ENCODE data around the gene PPFIA1. TPM values are rescaled to one million over a fixed set of nuclear protein-coding genes. Genes with fewer than 3 reads are reported as not detected.

The PPFIA1 gene
- total RNA-seq: 54.1 and 56.4 TPM in 2 replicates
- long read RNA-seq, partial matches to known transcripts: 3 of 8 reads
- long read RNA-seq, other reads (novel, unspliced or antisense): 4 of 8 reads

GRCh38 chr11:70270104-70270876, at the start of gene PPFIA1:
PPFIA1 (plus strand) TSS chr11:70270690; CDS start chr11:70272173, 1,483 bp downstream.
- DNase-seq (ENCODE audit: low read depth, low spot score): peak; percentile 87
- Mint-ChIP-seq H3K27ac (ENCODE audit: unreplicated experiment) (peak within 1 kb of the TSS; percentile 83), H3K27me3 (ENCODE audit: low read depth) (peaks cover 44% of the 10 kb centered on the region), H3K4me3 (peak within 1 kb of the TSS; percentile 95), H3K9me3 (no peaks in the 10 kb centered on the region), H3K4me1 (peaks cover 31% of the 10 kb centered on the region), H3K36me3 (ENCODE audit: low read depth) (peaks cover 10% of the 10 kb centered on the region)
- TF ChIP-seq CTCF (conservative IDR thresholded peaks at IDR 0.05): no peak

DNA sequence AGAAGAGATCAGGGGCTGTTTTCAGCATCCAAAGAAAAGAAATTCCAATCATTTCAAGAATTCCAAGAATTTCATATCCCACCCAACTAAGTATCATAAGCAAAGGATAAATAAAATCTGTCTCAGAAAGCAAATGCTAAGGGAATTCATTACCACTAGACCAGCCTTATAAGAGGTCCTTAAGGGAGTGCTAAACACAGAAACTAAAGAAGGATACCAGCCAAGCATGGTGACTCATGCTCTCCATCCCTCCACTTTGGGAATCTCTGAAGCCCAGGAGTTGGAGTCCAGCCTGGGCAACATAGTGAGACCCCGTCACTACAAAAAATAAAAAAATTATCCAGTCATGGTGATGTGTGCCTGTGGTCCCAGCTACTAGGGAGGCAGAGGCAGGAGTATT, 49.6 kb upstream of the PPFIA1 start:
- TF ChIP-seq CTCF (conservative IDR thresholded peaks at IDR 0.05): no peak

GRCh38 chr11:70225681-70226177, 44.8 kb upstream of the PPFIA1 start:
- Mint-ChIP-seq H3K27me3 (ENCODE audit: low read depth) (peaks cover 6% of the 10 kb centered on the region), H3K4me1 (no peaks in the 10 kb centered on the region), H3K9me3 (no peaks in the 10 kb centered on the region), H3K4me3 (no peak overlapping the region), H3K27ac (ENCODE audit: unreplicated experiment) (no peak overlapping the region), H3K36me3 (ENCODE audit: low read depth) (no peaks in the 10 kb centered on the region)
- no peak for TF ChIP-seq CTCF (conservative IDR thresholded peaks at IDR 0.05)
- DNase-seq (ENCODE audit: low read depth, low spot score): no peak

More for the DNA sequence above, 49.6 kb upstream of the PPFIA1 start:
- Mint-ChIP-seq H3K9me3 (no peaks in the 10 kb centered on the region), H3K36me3 (ENCODE audit: low read depth) (no peaks in the 10 kb centered on the region), H3K4me3 (no peak overlapping the region), H3K27ac (ENCODE audit: unreplicated experiment) (no peak overlapping the region), H3K4me1 (no peaks in the 10 kb centered on the region), H3K27me3 (ENCODE audit: low read depth) (peaks cover 19% of the 10 kb centered on the region)
- DNase-seq (ENCODE audit: low read depth, low spot score): no peak

DNA sequence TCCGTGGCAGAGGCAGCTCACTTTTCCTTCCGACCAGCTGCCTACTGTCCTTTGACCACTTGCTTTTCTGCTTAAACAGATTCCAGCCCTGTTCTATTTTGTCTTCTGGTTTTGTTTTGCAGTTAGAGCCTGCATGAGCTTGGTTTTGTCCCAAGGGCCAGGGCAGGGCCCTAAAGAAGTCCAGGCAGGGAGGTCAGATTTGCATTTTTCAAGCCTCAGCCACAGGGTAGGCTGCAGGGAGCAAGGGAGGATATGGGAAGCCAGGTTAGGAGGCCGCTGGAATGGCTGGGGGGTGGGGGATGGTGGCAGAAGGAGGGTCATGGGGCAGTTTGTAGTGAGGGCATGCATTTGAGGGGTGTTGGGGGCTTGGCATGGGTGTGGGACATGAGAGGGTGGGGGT, 44.3 kb upstream of the PPFIA1 start:
- H3K4me3 Mint-ChIP-seq: no peak overlapping the region
- H3K4me1 Mint-ChIP-seq: no peaks in the 10 kb centered on the region
- TF ChIP-seq CTCF (conservative IDR thresholded peaks at IDR 0.05): no peak
- peaks cover 6% of the 10 kb centered on the region for H3K27me3 Mint-ChIP-seq (ENCODE audit: low read depth)
- no peaks in the 10 kb centered on the region for H3K9me3 Mint-ChIP-seq
- no peaks in the 10 kb centered on the region for H3K36me3 Mint-ChIP-seq (ENCODE audit: low read depth)
- no peak for DNase-seq (ENCODE audit: low read depth, low spot score)
- H3K27ac Mint-ChIP-seq (ENCODE audit: unreplicated experiment): peak overlapping the region; percentile 85

GRCh38 chr11:70226967-70227366, 43.5 kb upstream of the PPFIA1 start:
- no peak for DNase-seq (ENCODE audit: low read depth, low spot score)
- Mint-ChIP-seq H3K9me3 (no peaks in the 10 kb centered on the region), H3K4me3 (no peak overlapping the region), H3K27ac (ENCODE audit: unreplicated experiment) (no peak overlapping the region), H3K4me1 (no peaks in the 10 kb centered on the region), H3K27me3 (ENCODE audit: low read depth) (peaks cover 6% of the 10 kb centered on the region), H3K36me3 (ENCODE audit: low read depth) (no peaks in the 10 kb centered on the region)
- TF ChIP-seq CTCF (conservative IDR thresholded peaks at IDR 0.05): peak; percentile 31
